Activated naive CD8-positive, alpha-beta T cell treated with anti-CD3 and anti-CD28 coated beads, Interleukin-2, amount 50 U/mL, for 24 hours (primary cell): ENCODE measurements around the gene DLGAP4.
A peak's percentile ranks its signal among the peaks of the same experiment; 100 is the strongest.

Experiments used
- ATAC-seq: fragments of 150-1000 bp; cut with Tn5 transposase; one replicate; pipeline ENCODE4 v1.10.0; 2021
- DNase-seq: peaks from one replicate; pipeline ENCODE4 v3.0.0; 2021
- H3K27ac Mint-ChIP-seq: one replicate; pipeline ENCODE4 v1.8.0; 2021; ENCODE audit warnings: mild to moderate bottlenecking, mixed read lengths
- H3K27me3 Mint-ChIP-seq: one replicate; pipeline ENCODE4 v1.8.0; 2021; ENCODE audit warnings: mixed read lengths
- H3K36me3 Mint-ChIP-seq: one replicate; pipeline ENCODE4 v1.8.0; 2021; ENCODE audit warnings: low read depth, mixed read lengths
- H3K4me1 Mint-ChIP-seq: one replicate; pipeline ENCODE4 v1.8.0; 2021; ENCODE audit warnings: mixed read lengths
- H3K4me3 Mint-ChIP-seq: one replicate; pipeline ENCODE4 v1.8.0; 2021; ENCODE audit warnings: mild to moderate bottlenecking, moderate library complexity, mixed read lengths
- H3K9me3 Mint-ChIP-seq: one replicate; pipeline ENCODE4 v1.8.0; 2021; ENCODE audit warnings: mixed read lengths

DLGAP4 gene

GRCh38 chr20:36483209-36483918, 177.2 kb downstream of the DLGAP4 start:
- ATAC-seq (no peak), DNase-seq (no peak)
- Mint-ChIP-seq H3K4me3 (no peak overlapping the region), H3K4me1 (no peaks in the 10 kb centered on the region), H3K36me3 (no peaks in the 10 kb centered on the region), H3K27me3 (no peaks in the 10 kb centered on the region), H3K9me3 (no peaks in the 10 kb centered on the region), H3K27ac (no peak overlapping the region)

DNA sequence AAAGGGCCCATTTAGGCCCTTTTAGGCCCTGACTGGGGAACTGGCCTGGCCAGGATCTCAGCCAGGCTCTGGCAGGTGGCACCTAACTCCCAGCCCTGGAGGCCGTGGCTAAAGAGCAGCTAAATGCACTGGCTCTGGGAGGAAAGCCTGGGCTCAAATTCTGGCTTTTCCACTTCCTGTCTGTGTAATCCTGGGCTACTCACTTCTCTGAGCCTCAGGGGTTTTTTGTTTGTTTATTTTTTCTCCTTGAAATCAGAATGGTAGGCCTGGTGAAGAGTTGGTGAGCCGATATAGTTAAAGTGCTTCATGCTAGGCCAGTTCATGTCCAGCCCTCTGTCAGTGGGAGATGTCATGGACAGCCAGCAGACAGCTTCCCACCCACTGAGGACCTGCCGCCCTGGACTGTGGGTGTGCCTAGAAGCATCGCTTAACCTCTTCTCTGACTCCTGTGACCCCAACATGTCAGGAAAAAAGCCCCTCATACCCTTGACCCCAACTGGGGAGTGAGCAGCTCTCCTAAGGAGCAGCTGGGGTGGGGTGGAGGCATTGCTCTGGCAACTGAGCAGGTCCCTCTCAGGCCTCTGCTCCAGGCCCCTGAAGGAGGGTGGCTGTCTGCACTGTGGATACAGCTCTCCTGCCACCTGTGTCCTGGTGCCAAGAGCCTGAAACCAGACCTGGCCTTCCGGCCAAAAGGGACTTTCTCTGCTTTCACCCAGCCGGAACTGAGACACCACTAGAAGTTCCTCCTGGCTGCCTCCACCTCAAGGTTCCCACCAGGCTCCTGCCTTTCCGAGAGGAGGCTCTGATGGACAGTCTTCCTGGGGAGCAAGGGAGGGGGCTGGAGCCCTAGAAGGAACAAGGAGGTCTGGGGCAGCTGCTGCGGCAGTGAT, 178.0 kb downstream of the DLGAP4 start:
- H3K27me3 Mint-ChIP-seq, result no peaks in the 10 kb centered on the region
- DNase-seq (no peak), ATAC-seq (no peak)
- no peaks in the 10 kb centered on the region for H3K9me3 Mint-ChIP-seq
- H3K4me3 Mint-ChIP-seq, result no peak overlapping the region
- no peak overlapping the region for H3K27ac Mint-ChIP-seq
- H3K36me3 Mint-ChIP-seq, result no peaks in the 10 kb centered on the region
- no peaks in the 10 kb centered on the region for H3K4me1 Mint-ChIP-seq

GRCh38 chr20:36485286-36485685, 179.1 kb downstream of the DLGAP4 start:
- no peaks in the 10 kb centered on the region for H3K27me3 Mint-ChIP-seq
- no peaks in the 10 kb centered on the region for H3K36me3 Mint-ChIP-seq
- no peaks in the 10 kb centered on the region for H3K9me3 Mint-ChIP-seq
- no peak overlapping the region for H3K27ac Mint-ChIP-seq
- H3K4me1 Mint-ChIP-seq, result peaks cover 2% of the 10 kb centered on the region
- ATAC-seq, result no peak
- DNase-seq, result no peak
- H3K4me3 Mint-ChIP-seq, result no peak overlapping the region

GRCh38 chr20:36487069-36487468, 180.9 kb downstream of the DLGAP4 start:
- Mint-ChIP-seq H3K36me3 (no peaks in the 10 kb centered on the region), H3K27me3 (no peaks in the 10 kb centered on the region), H3K27ac (no peak overlapping the region), H3K9me3 (no peaks in the 10 kb centered on the region), H3K4me1 (peaks cover 13% of the 10 kb centered on the region), H3K4me3 (no peak overlapping the region)
- ATAC-seq (no peak), DNase-seq (no peak)

- H3K36me3 Mint-ChIP-seq, result no peaks in the 10 kb centered on the region
- H3K9me3 Mint-ChIP-seq, result no peaks in the 10 kb centered on the region
- no peak overlapping the region for H3K27ac Mint-ChIP-seq
- peaks cover 27% of the 10 kb centered on the region for H3K4me1 Mint-ChIP-seq
- no peak overlapping the region for H3K4me3 Mint-ChIP-seq
- H3K27me3 Mint-ChIP-seq, result no peaks in the 10 kb centered on the region
- DNase-seq (no peak), ATAC-seq (no peak)
Measured at GRCh38 chr20:36490191-36490590, 184.1 kb downstream of the DLGAP4 start.

DNA sequence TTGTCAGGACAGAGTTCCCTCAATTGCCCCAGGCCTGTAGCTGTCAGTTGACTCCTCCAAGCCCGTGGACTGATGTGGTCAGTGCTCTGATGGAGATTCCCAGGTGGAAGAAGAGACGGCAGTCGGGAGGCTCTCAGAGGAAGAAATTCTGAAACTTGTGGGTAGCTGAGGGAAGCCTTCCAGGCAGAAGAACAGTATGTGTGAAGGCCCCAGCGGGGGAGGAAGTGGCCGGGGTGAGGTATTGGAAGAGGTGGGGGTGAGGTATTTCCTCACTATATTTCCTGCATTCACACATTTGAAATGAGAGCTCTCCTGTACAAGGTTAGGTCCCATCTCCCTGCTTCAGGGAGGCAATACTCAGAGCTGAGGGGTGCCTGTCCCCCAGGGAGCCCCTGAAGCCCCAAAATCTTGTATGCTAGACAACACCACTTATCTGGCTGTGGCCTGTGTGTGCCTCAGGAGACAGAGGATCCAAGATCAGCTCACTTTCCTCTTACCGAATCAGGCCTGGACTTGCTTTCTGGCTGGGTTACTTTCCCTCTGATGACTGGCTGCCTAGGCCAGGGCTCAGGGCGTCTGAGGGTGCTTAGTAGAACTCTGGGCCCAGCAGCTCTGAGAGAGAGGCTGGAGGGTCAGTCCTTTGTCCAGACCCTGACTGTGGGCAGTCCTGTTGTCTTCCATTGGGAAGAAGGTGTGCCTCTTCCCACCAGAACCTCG, 185.9 kb downstream of the DLGAP4 start:
- no peaks in the 10 kb centered on the region for H3K27me3 Mint-ChIP-seq
- H3K4me3 Mint-ChIP-seq, result peak overlapping the region; percentile 33
- ATAC-seq, result peak; percentile 90
- peaks cover 27% of the 10 kb centered on the region for H3K4me1 Mint-ChIP-seq
- peak; percentile 60 for DNase-seq
- H3K9me3 Mint-ChIP-seq, result no peaks in the 10 kb centered on the region
- H3K36me3 Mint-ChIP-seq, result no peaks in the 10 kb centered on the region
- peak overlapping the region; percentile 76 for H3K27ac Mint-ChIP-seq

DNA sequence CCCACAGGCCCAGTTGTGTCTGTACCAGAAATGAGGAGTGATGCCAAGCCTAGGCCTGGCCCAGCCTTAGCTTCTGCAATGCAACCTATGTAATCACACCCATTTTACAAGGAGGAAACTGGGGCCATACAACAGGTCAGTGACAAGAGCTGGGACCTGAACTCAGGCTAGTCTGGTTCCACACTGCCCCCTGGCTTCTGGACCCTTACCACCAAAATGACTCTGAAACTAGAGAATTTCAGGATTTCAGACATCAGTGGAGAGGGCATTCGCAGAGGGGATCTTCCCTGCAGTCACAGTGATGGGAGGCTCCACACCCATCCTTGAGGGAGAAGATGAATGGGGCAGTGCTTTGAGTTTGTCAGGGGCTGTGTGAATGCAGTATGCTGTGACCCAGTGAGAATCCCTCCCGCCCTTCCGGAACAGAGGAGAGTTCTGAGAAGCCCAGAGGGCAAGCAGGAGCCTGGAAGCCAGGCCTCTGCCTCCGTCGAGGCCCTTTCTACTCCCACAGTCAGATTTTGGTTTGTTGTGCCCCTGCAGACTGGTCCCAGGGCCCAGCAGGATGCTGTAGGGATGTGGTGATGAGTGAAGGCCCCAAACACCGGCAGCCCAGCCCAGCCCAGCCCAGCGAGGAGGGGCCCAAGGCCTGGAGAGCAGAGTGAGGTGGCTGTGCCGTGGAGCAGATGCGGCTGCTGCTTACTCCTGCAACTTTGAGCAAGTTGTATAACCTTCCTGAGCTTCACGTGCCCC, 187.1 kb downstream of the DLGAP4 start:
- H3K36me3 Mint-ChIP-seq, result no peaks in the 10 kb centered on the region
- ATAC-seq, result no peak
- H3K27me3 Mint-ChIP-seq, result no peaks in the 10 kb centered on the region
- H3K27ac Mint-ChIP-seq, result no peak overlapping the region
- no peak overlapping the region for H3K4me3 Mint-ChIP-seq
- H3K9me3 Mint-ChIP-seq, result no peaks in the 10 kb centered on the region
- H3K4me1 Mint-ChIP-seq, result peaks cover 27% of the 10 kb centered on the region
- DNase-seq, result no peak

DNA sequence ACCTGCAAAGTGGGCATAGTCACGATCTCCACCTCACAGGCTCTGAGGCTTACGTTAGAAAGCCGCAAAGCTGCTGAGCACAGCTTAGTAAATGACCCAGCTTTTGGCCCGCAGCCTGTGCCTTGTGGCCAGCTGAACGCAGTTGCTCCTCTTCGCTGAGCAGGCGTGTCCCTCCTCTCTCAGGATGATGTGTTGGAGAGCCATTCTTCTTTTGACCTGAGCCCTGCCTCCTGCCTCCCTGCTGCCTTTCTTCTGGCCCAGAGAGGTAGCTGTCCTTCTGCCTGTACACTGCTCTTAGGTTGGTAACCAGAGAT, 187.6 kb downstream of the DLGAP4 start:
- Mint-ChIP-seq H3K4me3 (no peak overlapping the region), H3K4me1 (peaks cover 27% of the 10 kb centered on the region), H3K36me3 (no peaks in the 10 kb centered on the region), H3K9me3 (no peaks in the 10 kb centered on the region), H3K27me3 (no peaks in the 10 kb centered on the region), H3K27ac (no peak overlapping the region)
- DNase-seq (no peak), ATAC-seq (no peak)

DNA sequence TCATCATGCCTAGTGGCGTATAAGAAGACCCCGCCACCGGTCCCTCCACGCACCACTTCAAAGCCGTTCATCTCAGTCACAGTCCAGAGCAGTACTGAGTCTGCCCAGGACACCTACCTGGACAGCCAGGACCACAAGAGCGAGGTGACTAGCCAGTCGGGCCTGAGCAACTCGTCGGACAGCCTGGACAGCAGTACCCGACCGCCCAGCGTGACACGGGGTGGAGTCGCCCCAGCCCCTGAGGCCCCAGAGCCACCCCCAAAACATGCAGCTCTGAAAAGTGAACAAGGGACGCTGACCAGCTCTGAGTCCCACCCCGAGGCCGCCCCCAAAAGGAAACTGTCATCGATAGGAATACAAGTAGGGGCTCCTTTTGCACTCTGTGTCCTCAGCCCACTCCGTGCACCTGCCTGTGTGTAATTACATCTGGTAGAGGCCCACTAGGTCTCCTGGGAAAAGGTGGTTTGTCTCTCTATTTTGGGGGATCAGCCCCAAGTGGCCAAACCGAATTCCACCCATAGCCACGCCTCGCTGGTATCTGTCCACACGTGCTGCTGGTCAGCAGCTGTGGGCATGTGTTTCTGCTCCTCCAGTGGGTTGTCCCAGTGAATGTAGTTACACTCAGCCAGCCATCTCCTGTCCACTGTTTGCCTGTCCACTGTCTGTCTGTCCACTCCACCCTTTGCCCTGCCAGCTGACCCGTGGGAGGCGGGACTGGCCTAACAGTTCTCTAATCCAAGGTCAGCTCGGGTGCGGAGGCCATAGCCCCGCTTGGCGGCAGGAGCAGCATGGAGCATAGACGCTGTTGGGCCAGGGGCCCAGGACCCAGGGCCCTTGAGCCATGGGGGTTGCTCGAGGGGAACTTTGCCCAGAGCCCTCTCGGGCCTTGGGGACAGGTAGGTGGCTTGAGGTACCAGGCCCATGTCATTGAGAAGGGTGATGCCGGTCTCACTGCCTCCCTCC, 190.8 kb downstream of the DLGAP4 start:
- Mint-ChIP-seq H3K4me1 (peaks cover 21% of the 10 kb centered on the region), H3K27me3 (no peaks in the 10 kb centered on the region), H3K36me3 (peaks cover 7% of the 10 kb centered on the region), H3K9me3 (no peaks in the 10 kb centered on the region), H3K27ac (no peak overlapping the region), H3K4me3 (no peak overlapping the region)
- ATAC-seq, result no peak
- DNase-seq, result no peak

DNA sequence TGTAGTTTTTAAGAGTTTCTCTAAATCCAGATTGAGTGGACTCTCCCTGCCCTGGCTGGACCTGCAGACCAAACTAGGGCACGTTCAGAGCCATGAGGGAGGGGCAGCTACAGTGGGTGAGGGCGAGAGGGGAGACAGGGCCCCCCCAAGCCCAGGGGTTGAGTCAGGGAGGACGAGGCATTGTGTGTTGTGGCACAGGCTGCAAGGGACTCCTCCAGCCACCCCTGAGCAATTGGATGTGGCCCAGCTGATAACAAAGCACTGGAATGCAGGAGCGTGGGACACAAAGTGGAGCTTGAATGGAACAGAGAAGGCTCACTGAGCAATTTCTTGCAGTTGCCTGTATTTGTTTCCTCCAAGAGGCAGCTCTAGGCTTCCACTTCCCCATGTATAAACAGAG, 191.7 kb downstream of the DLGAP4 start:
- H3K4me3 Mint-ChIP-seq, result no peak overlapping the region
- peaks cover 7% of the 10 kb centered on the region for H3K36me3 Mint-ChIP-seq
- no peaks in the 10 kb centered on the region for H3K27me3 Mint-ChIP-seq
- ATAC-seq (no peak), DNase-seq (no peak)
- H3K4me1 Mint-ChIP-seq, result peaks cover 14% of the 10 kb centered on the region
- no peak overlapping the region for H3K27ac Mint-ChIP-seq
- no peaks in the 10 kb centered on the region for H3K9me3 Mint-ChIP-seq

DNA sequence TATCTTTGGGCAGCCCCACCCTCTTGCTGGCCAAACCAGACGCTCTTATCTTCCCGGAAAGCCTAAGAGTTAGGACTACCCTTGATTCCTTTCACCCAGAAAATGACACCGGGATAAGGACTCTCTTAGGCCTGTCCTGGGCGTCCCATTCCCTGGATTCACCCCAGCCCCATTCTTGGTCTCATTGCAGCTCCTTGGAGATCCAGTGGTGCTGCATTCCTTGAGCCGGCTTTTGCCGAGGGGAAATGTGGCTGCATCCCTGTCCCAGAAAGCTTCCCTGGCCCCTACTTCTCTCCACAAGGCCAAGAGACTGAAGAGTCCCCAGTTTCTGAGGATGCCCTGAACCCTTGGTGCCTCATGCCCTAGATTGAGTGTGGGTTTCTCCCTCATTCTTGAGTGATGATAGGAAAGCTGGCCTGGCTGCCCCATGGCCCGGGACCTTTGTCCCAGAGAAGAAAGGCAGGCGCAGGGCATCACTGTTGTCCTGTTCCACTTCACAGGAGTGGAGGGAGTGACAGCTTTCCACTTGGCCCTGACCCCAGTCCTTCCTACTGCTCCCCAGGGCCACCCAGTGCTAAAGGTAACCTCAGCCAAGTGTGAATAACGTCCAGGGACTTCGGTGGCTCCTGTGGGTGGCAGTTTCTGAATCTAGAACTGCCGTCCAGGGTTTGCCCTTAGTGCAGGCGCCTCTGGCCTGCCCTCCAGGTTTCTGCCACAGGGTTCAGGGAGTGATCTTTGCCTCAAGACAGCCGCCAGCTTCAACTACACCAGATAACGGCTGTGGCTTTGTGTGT, 192.4 kb downstream of the DLGAP4 start:
- Mint-ChIP-seq H3K4me1 (peaks cover 7% of the 10 kb centered on the region), H3K27ac (no peak overlapping the region), H3K27me3 (no peaks in the 10 kb centered on the region), H3K9me3 (no peaks in the 10 kb centered on the region), H3K4me3 (no peak overlapping the region), H3K36me3 (peaks cover 7% of the 10 kb centered on the region)
- ATAC-seq (no peak), DNase-seq (no peak)

DNA sequence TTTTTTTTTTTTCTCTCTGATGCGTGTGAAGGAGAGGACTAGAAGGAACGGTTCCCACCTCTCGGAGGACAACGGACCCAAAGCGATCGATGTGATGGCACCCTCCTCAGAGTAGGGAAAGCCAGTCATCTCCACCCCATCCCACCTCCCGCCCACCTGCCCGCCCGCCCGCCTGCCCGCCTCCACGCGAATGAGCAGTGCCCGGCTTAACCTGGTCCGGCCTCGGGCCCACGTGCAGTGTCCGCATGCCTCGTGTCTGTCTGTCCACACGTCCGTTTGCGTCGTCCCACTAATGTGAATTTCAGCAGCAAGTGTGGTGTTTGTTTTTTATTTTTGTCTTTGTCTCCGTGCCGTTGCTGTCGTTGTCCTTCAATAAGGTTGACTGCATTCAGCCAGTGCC, 193.1 kb downstream of the DLGAP4 start:
- H3K27ac Mint-ChIP-seq, result no peak overlapping the region
- H3K27me3 Mint-ChIP-seq, result no peaks in the 10 kb centered on the region
- ATAC-seq, result no peak

More for the DNA sequence above, 193.1 kb downstream of the DLGAP4 start:
- no peak overlapping the region for H3K4me3 Mint-ChIP-seq
- no peaks in the 10 kb centered on the region for H3K9me3 Mint-ChIP-seq
- H3K4me1 Mint-ChIP-seq, result peaks cover 7% of the 10 kb centered on the region
- DNase-seq, result no peak
- H3K36me3 Mint-ChIP-seq, result peaks cover 7% of the 10 kb centered on the region
